Fibroblast of lung (primary cell): Measurements from ENCODE around the gene VWA8. TPM values are rescaled to one million over a fixed set of nuclear protein-coding genes. Genes with fewer than 3 reads are reported as not detected.
"Not testable (repeated sequence)": the region's sequence is repeated elsewhere in the genome, so short reads cannot be mapped to it uniquely, and the experiment has no call there.

Experiments used
- DNase-seq, 2 donors: peaks; one replicate each; pipeline versions ENCODE4 v3.0.0 to v3.0.0-alpha.2; 2010; ENCODE audit warnings: low read depth in 2 of 2
- H2AFZ ChIP-seq: 2 replicates; pipeline ENCODE4 v1.5.1; 2012; ENCODE audit warnings: low read length, control low read depth, inconsistent platforms
- H3K27ac ChIP-seq: 2 replicates; pipeline ENCODE4 v1.5.1; 2011; ENCODE audit warnings: low read length, control low read depth; ENCODE audit not compliant: insufficient read depth
- H3K27me3 ChIP-seq: 2 replicates; pipeline ENCODE4 v1.5.1; 2011; ENCODE audit warnings: mild to moderate bottlenecking, low read length; ENCODE audit not compliant: control insufficient read depth, insufficient read depth
- H3K36me3 ChIP-seq: 2 replicates; pipeline ENCODE4 v1.5.1; 2011; ENCODE audit warnings: low read length; ENCODE audit not compliant: control insufficient read depth, insufficient read depth
- H3K4me1 ChIP-seq: 2 replicates; pipeline ENCODE4 v1.5.1; 2011; ENCODE audit warnings: low read length; ENCODE audit not compliant: control insufficient read depth, insufficient read depth; ENCODE audit errors: extremely low read depth
- H3K4me2 ChIP-seq: 2 replicates; pipeline ENCODE4 v1.5.1; 2011; ENCODE audit warnings: low read length, control low read depth; ENCODE audit not compliant: insufficient read depth; ENCODE audit errors: extremely low read depth
- H3K4me3 ChIP-seq, 4 experiments: fragments of 200-600 bp in 1 of 4; sonication (generic) in 1 of 4; replicated peaks in 1 of 4; 2 replicates each; pipeline ENCODE4 v1.5.1; 2011 to 2016; ENCODE audit warnings: low read length in 4 of 4, low read depth in 3 of 4, mild to moderate bottlenecking in 3 of 4, control low read depth in 2 of 4, inconsistent platforms in 1 of 4, mixed read lengths in 1 of 4; ENCODE audit not compliant: insufficient read depth in 1 of 4; ENCODE audit errors: control extremely low read depth in 1 of 4
- H3K79me2 ChIP-seq: 2 replicates; pipeline ENCODE4 v1.5.1; 2012; ENCODE audit warnings: mild to moderate bottlenecking, low read length, inconsistent platforms; ENCODE audit not compliant: control insufficient read depth, insufficient read depth
- H3K9ac ChIP-seq: 2 replicates; pipeline ENCODE4 v1.5.1; 2011; ENCODE audit warnings: mild to moderate bottlenecking, low read length, control low read depth; ENCODE audit not compliant: insufficient read depth
- H3K9me3 ChIP-seq: 2 replicates; pipeline ENCODE4 v1.5.1; 2012; ENCODE audit warnings: low read depth, low read length; ENCODE audit not compliant: control insufficient read depth, insufficient read depth
- H4K20me1 ChIP-seq: 2 replicates; pipeline ENCODE4 v1.5.1; 2011; ENCODE audit warnings: low read length; ENCODE audit not compliant: control insufficient read depth, insufficient read depth; ENCODE audit errors: extremely low read depth
- EZH2 ChIP-seq: IDR thresholded peaks from 2 replicates; pipeline ENCODE4 v1.5.1; 2012; ENCODE audit warnings: low read length, control low read depth, mild to moderate bottlenecking; ENCODE audit errors: missing control alignments
- polyA plus RNA-seq, 2 donors: library from polyadenylated mRNA; depleted of rRNA in 1 of 2; stranded (reverse) in 1 of 2; unstranded in 1 of 2; fragments of >200 nt; gene quantifications; 2 replicates each; pipeline ENCODE4 v1.2.1, GENCODE V29; 2011 to 2012; ENCODE audit warnings: missing spikeins in 1 of 2
- total RNA-seq: library from RNA; depleted of rRNA; stranded (reverse); fragments of >200 nt; gene quantifications from 2 replicates; pipeline ENCODE4 v1.2.1, GENCODE V29; 2014
- TF ChIP-seq, protein P1 (sequence below), 2 donors: IDR thresholded peaks in 1 of 2; conservative IDR thresholded peaks in 1 of 2; 1 replicate in 1 of 2; 2 replicates in 1 of 2; pipeline ENCODE4 v1.5.1; 2011 to 2012; ENCODE audit warnings: low read length in 2 of 2, control low read depth in 1 of 2, inconsistent platforms in 1 of 2, low read depth in 1 of 2, mild to moderate bottlenecking in 1 of 2

The VWA8 gene
- total and polyA plus RNA-seq, 2 donors (not counting 1 experiment from before 2014, with no cell fraction given), result 12.6 to 29.9 TPM

DNA sequence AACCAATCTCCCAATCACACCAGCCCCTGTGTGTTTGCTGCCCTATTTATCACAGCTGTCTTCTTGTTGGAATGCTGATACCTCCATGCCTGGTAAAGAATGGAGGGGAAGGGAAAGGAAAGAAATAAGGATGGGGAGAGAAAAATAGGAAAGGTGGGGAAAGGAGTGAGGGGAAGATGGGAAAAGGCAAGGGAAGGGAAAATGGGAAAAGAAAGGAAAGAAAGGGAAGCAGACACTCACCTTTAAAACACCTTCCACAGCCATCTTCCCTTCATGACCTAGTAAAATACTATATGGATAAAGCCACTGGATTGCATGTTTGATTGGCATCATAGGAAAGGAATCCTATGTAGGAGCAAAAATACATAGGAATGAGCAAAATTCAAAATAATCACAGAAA is 77.8 kb downstream of the VWA8 start:
- H3K4me2 ChIP-seq, result no peak overlapping the region
- no peaks in the 10 kb centered on the region for H3K36me3 ChIP-seq
- no peak overlapping the region for H3K9ac ChIP-seq
- DNase-seq, result no peak
- H2AFZ ChIP-seq, result no peak overlapping the region
- H3K27me3 ChIP-seq, result no peaks in the 10 kb centered on the region
- H3K4me3 ChIP-seq, result no peak overlapping the region
- H3K9me3 ChIP-seq, result no peaks in the 10 kb centered on the region
- no peaks in the 10 kb centered on the region for H3K4me1 ChIP-seq
- no peaks in the 10 kb centered on the region for H4K20me1 ChIP-seq
- H3K79me2 ChIP-seq, result no peaks in the 10 kb centered on the region
- H3K27ac ChIP-seq, result no peak overlapping the region
- TF ChIP-seq EZH2, result no peak
- TF ChIP-seq, protein P1, sequence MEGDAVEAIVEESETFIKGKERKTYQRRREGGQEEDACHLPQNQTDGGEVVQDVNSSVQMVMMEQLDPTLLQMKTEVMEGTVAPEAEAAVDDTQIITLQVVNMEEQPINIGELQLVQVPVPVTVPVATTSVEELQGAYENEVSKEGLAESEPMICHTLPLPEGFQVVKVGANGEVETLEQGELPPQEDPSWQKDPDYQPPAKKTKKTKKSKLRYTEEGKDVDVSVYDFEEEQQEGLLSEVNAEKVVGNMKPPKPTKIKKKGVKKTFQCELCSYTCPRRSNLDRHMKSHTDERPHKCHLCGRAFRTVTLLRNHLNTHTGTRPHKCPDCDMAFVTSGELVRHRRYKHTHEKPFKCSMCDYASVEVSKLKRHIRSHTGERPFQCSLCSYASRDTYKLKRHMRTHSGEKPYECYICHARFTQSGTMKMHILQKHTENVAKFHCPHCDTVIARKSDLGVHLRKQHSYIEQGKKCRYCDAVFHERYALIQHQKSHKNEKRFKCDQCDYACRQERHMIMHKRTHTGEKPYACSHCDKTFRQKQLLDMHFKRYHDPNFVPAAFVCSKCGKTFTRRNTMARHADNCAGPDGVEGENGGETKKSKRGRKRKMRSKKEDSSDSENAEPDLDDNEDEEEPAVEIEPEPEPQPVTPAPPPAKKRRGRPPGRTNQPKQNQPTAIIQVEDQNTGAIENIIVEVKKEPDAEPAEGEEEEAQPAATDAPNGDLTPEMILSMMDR (conservative IDR thresholded peaks at IDR 0.05 in 1 of 2, IDR thresholded peaks at IDR 0.05 in 1 of 2; ENCODE audit: low read depth in 1 of 2, low read length in 2 of 2), result no peak

- H3K79me2 ChIP-seq, H3K4me1 ChIP-seq, H3K27me3 ChIP-seq, H3K36me3 ChIP-seq, H2AFZ ChIP-seq, H3K9ac ChIP-seq, DNase-seq, H3K9me3 ChIP-seq, H3K4me2 ChIP-seq, H3K4me3 ChIP-seq, H3K27ac ChIP-seq, H4K20me1 ChIP-seq: not testable (repeated sequence)
Measured at GRCh38 chr13:41881890-41882289, 79.0 kb downstream of the VWA8 start.

DNA sequence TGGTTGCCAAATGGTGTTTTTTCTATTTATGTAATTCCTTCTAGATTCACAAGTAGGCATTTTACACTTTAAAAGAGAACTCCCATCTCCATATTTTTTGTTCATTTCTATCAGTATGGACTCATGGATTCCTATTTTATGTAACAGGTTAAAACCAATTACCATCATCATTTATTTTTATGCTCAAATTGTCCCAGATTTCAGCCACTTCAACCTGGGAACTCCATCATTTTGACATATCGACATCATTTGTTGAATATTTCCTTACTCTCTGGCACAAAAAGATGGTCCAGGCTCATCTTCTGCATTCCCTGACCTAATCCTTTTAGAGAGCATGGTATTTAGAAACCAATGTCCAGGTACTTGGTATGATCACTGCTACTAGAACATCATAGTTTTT is 79.9 kb downstream of the VWA8 start:
- TF ChIP-seq EZH2, result no peak
- TF ChIP-seq, protein P1 (conservative IDR thresholded peaks at IDR 0.05 in 1 of 2, IDR thresholded peaks at IDR 0.05 in 1 of 2; ENCODE audit: low read depth in 1 of 2, low read length in 2 of 2), result no peak
- Histone ChIP-seq H3K4me1 (no peaks in the 10 kb centered on the region), H3K9ac (no peak overlapping the region), H3K9me3 (no peaks in the 10 kb centered on the region), H3K36me3 (no peaks in the 10 kb centered on the region), H3K79me2 (no peaks in the 10 kb centered on the region), H3K4me2 (no peak overlapping the region), H3K27me3 (no peaks in the 10 kb centered on the region), H2AFZ (no peak overlapping the region), H3K27ac (no peak overlapping the region), H4K20me1 (no peaks in the 10 kb centered on the region), H3K4me3 (no peak overlapping the region)
- no peak for DNase-seq
